OCI-LY7 (cell line): ENCODE results near the gene IRX2. TPM values are rescaled to one million over a fixed set of nuclear protein-coding genes. Genes with fewer than 3 reads are reported as not detected.

Source experiments
- BruUV-seq: library from RNA; stranded (reverse); fragments of 400-500 nt; replicated peaks from 2 replicates; lab custom pipeline; 2021; lab: Mats Ljungman, UMichigan
- CTCF ChIA-PET: fragments of 300-600 bp; sonication (Branson Sonifier 250); formaldehyde crosslinking; loops from one replicate; lab custom pipeline; 2022; ENCODE audit warnings: antibody characterized with exemption; ENCODE audit not compliant: unreplicated experiment; lab: Charles Lee
- POLR2A ChIA-PET: fragments of 300-600 bp; sonication (Branson Sonifier 250); formaldehyde crosslinking; loops from one replicate; lab custom pipeline; 2022; ENCODE audit warnings: antibody characterized with exemption; lab: Charles Lee
- DNase-seq: peaks from one replicate; pipeline ENCODE4 v3.0.0-alpha.2; 2015; ENCODE audit warnings: low spot score
- H2AFZ ChIP-seq: fragments of 200-600 bp; sonication (generic), shearing (Covaris generic); 2 replicates; pipeline ENCODE4 v1.6.1; 2014; ENCODE audit warnings: mild to moderate bottlenecking, antibody characterized with exemption, low read length, moderate library complexity
- H3K27ac ChIP-seq: fragments of 200-600 bp; sonication (generic); 2 replicates; pipeline ENCODE4 v1.5.1; 2014; ENCODE audit warnings: mixed run types, low read depth, mild to moderate bottlenecking, moderate library complexity, low read length, inconsistent platforms; ENCODE audit not compliant: poor library complexity, severe bottlenecking
- H3K36me3 ChIP-seq: fragments of 200-600 bp; sonication (generic); 2 replicates; pipeline ENCODE4 v1.6.1; 2014; ENCODE audit warnings: mild to moderate bottlenecking, antibody characterized with exemption, low read length, moderate library complexity, mixed read lengths; ENCODE audit not compliant: insufficient read depth
- H3K4me1 ChIP-seq: fragments of 200-600 bp; sonication (generic); 2 replicates; pipeline ENCODE4 v1.5.1; 2014; ENCODE audit warnings: mild to moderate bottlenecking, low read length; ENCODE audit not compliant: insufficient read depth, poor library complexity, severe bottlenecking
- H3K4me2 ChIP-seq: fragments of 200-600 bp; sonication (generic); 2 replicates; pipeline ENCODE4 v1.6.1; 2014; ENCODE audit warnings: mild to moderate bottlenecking, low read length
- H3K4me3 ChIP-seq: fragments of 200-600 bp; sonication (generic); 2 replicates; pipeline ENCODE4 v1.5.1; 2014; ENCODE audit warnings: mild to moderate bottlenecking, low read depth, low read length; ENCODE audit not compliant: poor library complexity, severe bottlenecking
- H3K79me2 ChIP-seq: fragments of 200-600 bp; sonication (generic); 2 replicates; pipeline ENCODE4 v1.6.1; 2016; ENCODE audit warnings: low read depth, mild to moderate bottlenecking, low read length, moderate library complexity, mixed read lengths; ENCODE audit not compliant: insufficient read depth
- H3K9me2 ChIP-seq: fragments of 200-600 bp; sonication (generic); 2 replicates; pipeline ENCODE4 v1.6.1; 2016; ENCODE audit warnings: mild to moderate bottlenecking, low read length, mixed read lengths; ENCODE audit not compliant: insufficient read depth
- H3K9me3 ChIP-seq: fragments of 200-600 bp; sonication (generic); 2 replicates; pipeline ENCODE4 v1.6.1; 2014; ENCODE audit warnings: mild to moderate bottlenecking, mixed run types, low read length, mixed read lengths
- H4K20me1 ChIP-seq: fragments of 200-600 bp; sonication (generic); 2 replicates; pipeline ENCODE4 v1.6.1; 2014; ENCODE audit warnings: mild to moderate bottlenecking, antibody characterized with exemption, low read length, moderate library complexity, mixed read lengths; ENCODE audit not compliant: insufficient read depth
- CTCF ChIP-seq: fragments of 200-600 bp; sonication (generic); conservative IDR thresholded peaks from 2 replicates; pipeline ENCODE4 v1.5.1; 2014; ENCODE audit warnings: mild to moderate bottlenecking, antibody characterized with exemption, low read length, moderate library complexity, mixed read lengths
- EZH2phosphoT487 ChIP-seq: fragments of 200-600 bp; sonication (generic); IDR thresholded peaks from 2 replicates; pipeline ENCODE4 v1.6.1; 2018; ENCODE audit warnings: low read depth, borderline replicate concordance, mild to moderate bottlenecking, mixed run types, antibody characterized with exemption, low read length, moderate library complexity, mixed read lengths
- intact Hi-C: fragments of 100-400 bp; cut with micrococcal nuclease; formaldehyde crosslinking; loops from one replicate; pipeline ENCODE4 v1.10.0; 2022; ENCODE audit not compliant: unreplicated experiment
- total RNA-seq, 2 experiments: library from RNA; depleted of rRNA in 1 of 2; stranded (reverse); fragments of >200 nt in 1 of 2; shearing (Covaris generic) in 1 of 2; gene quantifications; 2 replicates each; pipeline ENCODE4 v1.2.3, GENCODE V29; 2014 to 2022

The IRX2 gene
- total RNA-seq, 2 experiments from 2014 or later = not detected

- no peaks in the 10 kb centered on the region for H3K36me3 ChIP-seq
- no peaks in the 10 kb centered on the region for H4K20me1 ChIP-seq
- H3K4me1 ChIP-seq = no peaks in the 10 kb centered on the region
- intact Hi-C loops = no loop called here
- H3K79me2 ChIP-seq = no peaks in the 10 kb centered on the region
- ChIA-PET CTCF (no interaction called here), POLR2A (no interaction called here)
- no peak overlapping the region for H3K4me3 ChIP-seq
- TF ChIP-seq CTCF (no peak), EZH2phosphoT487 (no peak)
- H3K9me2 ChIP-seq = no peaks in the 10 kb centered on the region
- no peak for DNase-seq
- no TSS peak for BruUV-seq
- H3K4me2 ChIP-seq = no peak overlapping the region
- H3K9me3 ChIP-seq = no peaks in the 10 kb centered on the region
- H3K27ac ChIP-seq = no peak overlapping the region
- no peak overlapping the region for H2AFZ ChIP-seq
Observed at GRCh38 chr5:2748179-2748860, 3.2 kb downstream of the IRX2 start.

- no peaks in the 10 kb centered on the region for H3K79me2 ChIP-seq
- H3K9me2 ChIP-seq = no peaks in the 10 kb centered on the region
- H4K20me1 ChIP-seq = no peaks in the 10 kb centered on the region
- DNase-seq = no peak
- no peak overlapping the region for H2AFZ ChIP-seq
- H3K9me3 ChIP-seq = no peaks in the 10 kb centered on the region
- POLR2A ChIA-PET = no interaction called here
- no TSS peak for BruUV-seq
- intact Hi-C loops = no loop called here
- H3K36me3 ChIP-seq = no peaks in the 10 kb centered on the region
- H3K4me2 ChIP-seq = no peak overlapping the region
- H3K4me3 ChIP-seq = no peak overlapping the region
- no peak overlapping the region for H3K27ac ChIP-seq
- TF ChIP-seq EZH2phosphoT487 (no peak), CTCF (no peak)
- H3K4me1 ChIP-seq = no peaks in the 10 kb centered on the region
- CTCF ChIA-PET = no interaction called here
Observed at GRCh38 chr5:2747363-2748162, 3.9 kb downstream of the IRX2 start.
